ENCODE results near the gene PJA2. TPM values are rescaled to one million over a fixed set of nuclear protein-coding genes. Genes with fewer than 3 reads are reported as not detected.

Gene PJA2
- total RNA-seq, 1 donor from 2014 or later: 56.1 TPM

GRCh38 chr5:109406719-109407118 is 3.1 kb downstream of the PJA2 start:
- no peaks in the 10 kb centered on the region for H3K27me3 ChIP-seq
- peaks cover 2 to 19% of the 10 kb centered on the region in 2 donors for H3K4me1 ChIP-seq
- no peak for DNase-seq (ENCODE audit: low spot score in 2 of 2)
- intact Hi-C loops (cut with DNase I): loop anchor here (5.0 kb wide), 2 partner anchors 74 to 591 kb away; no protein-coding TSS in a partner anchor
- H3K9me3 ChIP-seq: no peaks in the 10 kb centered on the region
- peak overlapping the region; percentile 86 to 94 for H3K4me3 ChIP-seq
- H3K27ac ChIP-seq: peak overlapping the region; percentile 17 to 98
- no peak for TF ChIP-seq CTCF (IDR thresholded peaks at IDR 0.05)
- H3K36me3 ChIP-seq: peaks cover 0 to 10% of the 10 kb centered on the region in 2 donors

GRCh38 chr5:109404428-109404960 is 5.3 kb downstream of the PJA2 start:
- no peak overlapping the region for H3K4me3 ChIP-seq
- H3K9me3 ChIP-seq: no peaks in the 10 kb centered on the region
- H3K27me3 ChIP-seq: no peaks in the 10 kb centered on the region
- no peak for TF ChIP-seq CTCF (IDR thresholded peaks at IDR 0.05)
- no peak overlapping the region for H3K27ac ChIP-seq
- DNase-seq (ENCODE audit: low spot score in 2 of 2): no peak
- H3K4me1 ChIP-seq: peaks cover 4 to 13% of the 10 kb centered on the region in 2 donors
- intact Hi-C loops (cut with DNase I): no loop called here
- H3K36me3 ChIP-seq: peaks cover 0 to 15% of the 10 kb centered on the region in 2 donors

- no peaks in the 10 kb centered on the region for H3K27me3 ChIP-seq
- H3K9me3 ChIP-seq: no peaks in the 10 kb centered on the region
- peaks cover 4 to 22% of the 10 kb centered on the region in 2 donors for H3K4me1 ChIP-seq
- no peak overlapping the region for H3K4me3 ChIP-seq
- TF ChIP-seq CTCF (IDR thresholded peaks at IDR 0.05): no peak
- H3K36me3 ChIP-seq: peaks cover 0 to 15% of the 10 kb centered on the region in 2 donors
- no peak overlapping the region for H3K27ac ChIP-seq
- intact Hi-C loops (cut with DNase I): no loop called here
- DNase-seq (ENCODE audit: low spot score in 2 of 2): no peak
These were observed 6.3 kb downstream of the PJA2 start for GRCh38 chr5:109403469-109403868.

GRCh38 chr5:109399092-109399759 is 10.5 kb downstream of the PJA2 start:
- H3K27ac ChIP-seq: no peak overlapping the region
- DNase-seq (ENCODE audit: low spot score in 2 of 2): no peak
- peaks cover 0 to 11% of the 10 kb centered on the region in 2 donors for H3K36me3 ChIP-seq
- TF ChIP-seq CTCF (IDR thresholded peaks at IDR 0.05): no peak
- no peaks in the 10 kb centered on the region for H3K27me3 ChIP-seq
- no peak overlapping the region for H3K4me3 ChIP-seq
- H3K4me1 ChIP-seq: peaks cover 4 to 16% of the 10 kb centered on the region in 2 donors
- intact Hi-C loops (cut with DNase I): no loop called here
- H3K9me3 ChIP-seq: no peaks in the 10 kb centered on the region

- DNase-seq (ENCODE audit: low spot score in 2 of 2): no peak
- peaks cover 0 to 6% of the 10 kb centered on the region in 2 donors for H3K36me3 ChIP-seq
- H3K27ac ChIP-seq: no peak overlapping the region
- H3K4me1 ChIP-seq: peaks cover 4 to 17% of the 10 kb centered on the region in 2 donors
- intact Hi-C loops (cut with DNase I): no loop called here
- TF ChIP-seq CTCF (IDR thresholded peaks at IDR 0.05): no peak
- no peaks in the 10 kb centered on the region for H3K9me3 ChIP-seq
- H3K4me3 ChIP-seq: no peak overlapping the region
- H3K27me3 ChIP-seq: no peaks in the 10 kb centered on the region
These were observed 12.8 kb downstream of the PJA2 start for GRCh38 chr5:109396965-109397364.

All from ascending aorta (tissue), 2 donors.